GM12801 (cell line): ENCODE measurements around the gene MCC.

Experiments used
- CTCF ChIP-seq: IDR thresholded peaks from one replicate; pipeline ENCODE4 v1.5.1; 2011; ENCODE audit warnings: control low read depth; ENCODE audit not compliant: insufficient read length; ENCODE audit errors: extremely low read depth

Gene MCC

GRCh38 chr5:113000466-113000865 is 487.8 kb downstream of the MCC start:
- no peak for TF ChIP-seq CTCF

GRCh38 chr5:112998296-112998695 is 490.0 kb downstream of the MCC start:
- TF ChIP-seq CTCF, result no peak

DNA sequence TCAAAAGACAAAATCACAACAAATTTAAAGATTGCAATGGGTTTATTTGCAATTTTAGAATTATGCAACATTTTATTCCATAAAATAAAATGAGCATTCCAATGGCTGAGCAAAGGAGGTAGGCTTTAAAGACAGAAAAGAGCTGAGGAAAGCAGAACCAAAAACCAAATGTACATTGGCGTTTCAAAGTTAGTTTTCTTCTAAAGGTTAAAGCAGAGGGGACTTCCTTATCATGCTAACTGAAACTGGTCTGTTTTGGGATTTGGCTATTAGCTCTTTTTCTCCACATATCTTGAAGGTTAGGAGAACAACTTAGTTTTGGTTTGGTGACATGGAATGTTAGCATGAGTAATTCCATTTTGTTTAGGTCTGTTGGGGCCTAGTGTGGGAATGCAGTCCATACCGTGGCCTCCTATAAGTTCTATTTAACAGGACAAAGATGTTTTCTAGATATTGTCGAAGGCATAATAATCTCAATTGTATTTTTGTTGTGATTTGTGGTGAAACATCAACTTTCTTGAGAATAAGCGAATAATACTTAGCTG is 491.4 kb downstream of the MCC start:
- TF ChIP-seq CTCF, result no peak

- TF ChIP-seq CTCF, result no peak
Measured at GRCh38 chr5:112995764-112996618, 492.3 kb downstream of the MCC start.

GRCh38 chr5:112986224-112986623 is 502.0 kb downstream of the MCC start:
- TF ChIP-seq CTCF, result no peak

DNA sequence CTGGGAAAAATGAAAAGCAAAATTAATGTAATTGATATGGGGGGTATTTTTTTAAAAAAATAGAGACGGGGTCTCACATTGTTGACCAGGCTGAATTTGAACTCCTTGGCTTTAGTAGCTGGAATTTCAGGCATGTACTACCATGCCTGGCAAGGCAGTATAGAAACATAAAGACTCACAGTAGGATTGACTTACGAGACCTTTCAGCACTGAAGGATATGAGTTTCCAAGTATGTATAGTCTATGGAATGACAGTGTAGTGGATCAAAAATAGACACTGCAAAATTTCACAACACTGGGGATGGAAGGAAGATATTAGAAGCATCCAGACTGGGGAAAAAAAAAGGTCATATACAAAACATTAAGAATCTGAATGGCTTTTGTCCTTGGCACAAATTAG is 504.9 kb downstream of the MCC start:
- no peak for TF ChIP-seq CTCF

GRCh38 chr5:112979723-112980122 is 508.5 kb downstream of the MCC start:
- no peak for TF ChIP-seq CTCF
